ENCODE results near the gene DOK6. TPM values are rescaled to one million over a fixed set of nuclear protein-coding genes. Genes with fewer than 3 reads are reported as not detected.

The DOK6 gene
- 2.8 and 14.1 TPM in 2 replicates for total RNA-seq

GRCh38 chr18:69400253-69400975 lies at the start of gene DOK6:
Gene DOK6, plus strand, starts transcription at chr18:69400888.

All from smooth muscle cell of the pulmonary artery (primary cell).